Smooth muscle cell (in vitro differentiated cells): Measurements from ENCODE around the gene CBLN3. TPM values are rescaled to one million over a fixed set of nuclear protein-coding genes. Genes with fewer than 3 reads are reported as not detected.

Experiments
- DNase-seq: peaks from one replicate; lab custom pipeline; 2025; ENCODE audit not compliant: unreplicated experiment; lab: John Stamatoyannopoulos, UW
- H2AFZ ChIP-seq: fragments of 200-600 bp; sonication (generic); 2 replicates; pipeline ENCODE4 v1.6.0; 2016; ENCODE audit warnings: antibody characterized with exemption, low read depth, mild to moderate bottlenecking
- H3F3A ChIP-seq: fragments of 200-600 bp; sonication (generic); 2 replicates; pipeline ENCODE4 v1.6.0; 2017; ENCODE audit warnings: antibody characterized with exemption, low read depth
- H3K27ac ChIP-seq: fragments of 200-600 bp; sonication (generic); 2 replicates; pipeline ENCODE4 v1.5.1; 2016; ENCODE audit warnings: low read depth, mild to moderate bottlenecking
- H3K27me3 ChIP-seq: fragments of 200-600 bp; sonication (generic); 2 replicates; pipeline ENCODE4 v1.6.1; 2016; ENCODE audit warnings: low read depth, mild to moderate bottlenecking
- H3K36me3 ChIP-seq: fragments of 200-600 bp; sonication (generic); 2 replicates; pipeline ENCODE4 v1.5.1; 2016; ENCODE audit warnings: low read depth
- H3K4me1 ChIP-seq: fragments of 200-600 bp; sonication (generic); 2 replicates; pipeline ENCODE4 v1.5.1; 2016; ENCODE audit warnings: low read depth
- H3K4me2 ChIP-seq: fragments of 200-600 bp; sonication (generic); 2 replicates; pipeline ENCODE4 v1.6.0; 2016; ENCODE audit warnings: mild to moderate bottlenecking
- H3K4me3 ChIP-seq: fragments of 200-600 bp; sonication (generic); 2 replicates; pipeline ENCODE4 v1.5.1; 2016; ENCODE audit warnings: mild to moderate bottlenecking
- H3K79me2 ChIP-seq: fragments of 200-600 bp; sonication (generic); 2 replicates; pipeline ENCODE4 v1.6.0; 2016; ENCODE audit warnings: low read depth, mild to moderate bottlenecking
- H3K9ac ChIP-seq: fragments of 200-600 bp; sonication (generic); 2 replicates; pipeline ENCODE4 v1.6.0; 2016; ENCODE audit warnings: low read depth
- H3K9me3 ChIP-seq: fragments of 200-600 bp; sonication (generic); replicated peaks from 2 replicates; pipeline ENCODE4 v1.5.1; 2016; ENCODE audit warnings: low read depth
- H4K20me1 ChIP-seq: fragments of 200-600 bp; sonication (generic); 2 replicates; pipeline ENCODE4 v1.6.0; 2016; ENCODE audit warnings: low read depth
- CTCF ChIP-seq: fragments of 200-600 bp; sonication (generic); IDR thresholded peaks from 2 replicates; pipeline ENCODE4 v1.5.1; 2017; ENCODE audit warnings: borderline replicate concordance, mild to moderate bottlenecking, antibody characterized with exemption; ENCODE audit not compliant: insufficient read depth, poor library complexity, severe bottlenecking
- WGBS: methylation state at CpG from one replicate; pipeline ENCODE4 v1.1.7; 2016; ENCODE audit warnings: low lambda C conversion rate; 5-methylcytosine and 5-hydroxymethylcytosine counted together
- polyA plus RNA-seq: library from polyadenylated mRNA; unstranded; fragments of >200 nt; fragmentation: Nextera tagmentation; extraction: Ambion mirVana; gene quantifications from 2 replicates; pipeline ENCODE4 v1.2.1, GENCODE V29; 2016
- total RNA-seq: library from RNA; depleted of rRNA; stranded (reverse); fragments of >200 nt; gene quantifications from 2 replicates; pipeline ENCODE4 v1.2.3, GENCODE V29; 2014

CBLN3 gene
- total and polyA plus RNA-seq, 2 experiments from 2014 or later = 1.1 to 1.6 TPM

GRCh38 chr14:24465805-24466204, 36.3 kb upstream of the CBLN3 start:
- no peak for DNase-seq
- Histone ChIP-seq H3K4me1 (no peaks in the 10 kb centered on the region), H4K20me1 (no peaks in the 10 kb centered on the region), H3K9ac (no peak overlapping the region), H3F3A (no peaks in the 10 kb centered on the region), H2AFZ (no peak overlapping the region), H3K27ac (no peak overlapping the region), H3K27me3 (no peaks in the 10 kb centered on the region), H3K79me2 (no peaks in the 10 kb centered on the region), H3K4me2 (no peak overlapping the region), H3K9me3 (no peaks in the 10 kb centered on the region), H3K4me3 (no peak overlapping the region), H3K36me3 (no peaks in the 10 kb centered on the region)
- TF ChIP-seq CTCF = no peak
- 91% methylated on average over 3 of the region's 3 CpGs for WGBS

- Histone ChIP-seq H3K4me1 (no peaks in the 10 kb centered on the region), H3K4me3 (no peak overlapping the region), H3K9ac (no peak overlapping the region), H3K79me2 (no peaks in the 10 kb centered on the region), H4K20me1 (no peaks in the 10 kb centered on the region), H3K27me3 (no peaks in the 10 kb centered on the region), H3K36me3 (no peaks in the 10 kb centered on the region), H2AFZ (no peak overlapping the region), H3K9me3 (no peaks in the 10 kb centered on the region), H3F3A (no peaks in the 10 kb centered on the region), H3K27ac (no peak overlapping the region), H3K4me2 (no peak overlapping the region)
- no peak for TF ChIP-seq CTCF
- 99% methylated on average over 3 of the region's 3 CpGs for WGBS
- no peak for DNase-seq
Observed at GRCh38 chr14:24465368-24465767, 35.9 kb upstream of the CBLN3 start.

- Histone ChIP-seq H3K9me3 (no peaks in the 10 kb centered on the region), H3F3A (no peaks in the 10 kb centered on the region), H2AFZ (no peak overlapping the region), H3K4me3 (no peak overlapping the region), H3K4me2 (no peak overlapping the region), H3K79me2 (no peaks in the 10 kb centered on the region), H3K4me1 (no peaks in the 10 kb centered on the region), H4K20me1 (no peaks in the 10 kb centered on the region), H3K36me3 (no peaks in the 10 kb centered on the region), H3K27me3 (no peaks in the 10 kb centered on the region), H3K9ac (no peak overlapping the region), H3K27ac (no peak overlapping the region)
- DNase-seq = no peak
- 68% methylated on average over 4 of the region's 4 CpGs for WGBS
- no peak for TF ChIP-seq CTCF
Observed at GRCh38 chr14:24463884-24464785, 34.7 kb upstream of the CBLN3 start.
